ENCODE measurements around the gene CD164.

DNA sequence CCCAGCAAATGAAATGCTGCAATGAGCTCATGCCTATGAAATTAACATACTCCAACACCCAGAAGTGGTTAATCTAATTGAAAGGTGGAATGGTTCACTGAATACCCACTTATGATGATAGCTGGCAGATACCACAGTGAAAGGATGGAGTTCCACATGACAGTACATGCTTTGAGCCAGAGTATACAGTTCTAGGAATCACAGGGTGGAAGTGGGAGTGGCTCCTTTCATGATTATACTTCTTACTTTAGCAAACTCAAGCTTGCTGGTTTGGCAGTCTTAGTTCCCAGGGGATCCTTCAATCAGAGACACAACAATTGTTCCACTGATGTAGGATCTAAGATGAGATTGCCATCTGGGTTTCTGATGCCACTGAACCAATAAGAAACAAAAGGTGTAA lies 21.5 kb downstream of the CD164 start:
- TF ChIP-seq, protein P1, sequence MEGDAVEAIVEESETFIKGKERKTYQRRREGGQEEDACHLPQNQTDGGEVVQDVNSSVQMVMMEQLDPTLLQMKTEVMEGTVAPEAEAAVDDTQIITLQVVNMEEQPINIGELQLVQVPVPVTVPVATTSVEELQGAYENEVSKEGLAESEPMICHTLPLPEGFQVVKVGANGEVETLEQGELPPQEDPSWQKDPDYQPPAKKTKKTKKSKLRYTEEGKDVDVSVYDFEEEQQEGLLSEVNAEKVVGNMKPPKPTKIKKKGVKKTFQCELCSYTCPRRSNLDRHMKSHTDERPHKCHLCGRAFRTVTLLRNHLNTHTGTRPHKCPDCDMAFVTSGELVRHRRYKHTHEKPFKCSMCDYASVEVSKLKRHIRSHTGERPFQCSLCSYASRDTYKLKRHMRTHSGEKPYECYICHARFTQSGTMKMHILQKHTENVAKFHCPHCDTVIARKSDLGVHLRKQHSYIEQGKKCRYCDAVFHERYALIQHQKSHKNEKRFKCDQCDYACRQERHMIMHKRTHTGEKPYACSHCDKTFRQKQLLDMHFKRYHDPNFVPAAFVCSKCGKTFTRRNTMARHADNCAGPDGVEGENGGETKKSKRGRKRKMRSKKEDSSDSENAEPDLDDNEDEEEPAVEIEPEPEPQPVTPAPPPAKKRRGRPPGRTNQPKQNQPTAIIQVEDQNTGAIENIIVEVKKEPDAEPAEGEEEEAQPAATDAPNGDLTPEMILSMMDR (IDR thresholded peaks at IDR 0.05) = no peak
- no peak for TF ChIP-seq EP300 (IDR thresholded peaks at IDR 0.05)

Measured in tibial nerve (tissue), 4 donors.